ENCODE results near the gene CCL28. TPM values are rescaled to one million over a fixed set of nuclear protein-coding genes. Genes with fewer than 3 reads are reported as not detected.

Gene CCL28
- total and polyA plus RNA-seq, 3 experiments from 2014 or later = 7.5 to 8.6 (median 8.4) TPM

GRCh38 chr5:43401827-43402226, 10.4 kb downstream of the CCL28 start:
- no peak overlapping the region for H3K4me3 ChIP-seq (ENCODE audit: low read length)
- H3K4me1 ChIP-seq (ENCODE audit: insufficient read depth, low read length) = peaks cover 9% of the 10 kb centered on the region
- DNase-seq = no peak
- Mint-ChIP-seq H3K27me3 (peaks cover 4 to 7% of the 10 kb centered on the region in 2 donors), H3K4me3 (no peak overlapping the region), H3K4me1 (peaks cover 11 to 20% (median 17%) of the 10 kb centered on the region in 3 donors), H3K36me3 (peaks cover 0 to 26% (median 1%) of the 10 kb centered on the region in 3 donors), H3K27ac (no peak overlapping the region), H3K9me3 (peaks cover 0 to 31% (median 22%) of the 10 kb centered on the region in 5 donors)
- no peaks in the 10 kb centered on the region for H3K36me3 ChIP-seq (ENCODE audit: insufficient read depth, low read length)
- CTCF ChIA-PET = no interaction called here
- H3K9me3 ChIP-seq (ENCODE audit: low read length) = no peaks in the 10 kb centered on the region
- no peak overlapping the region for H3K27ac ChIP-seq (ENCODE audit: low read depth, low read length)
- no peaks in the 10 kb centered on the region for H3K27me3 ChIP-seq (ENCODE audit: insufficient read depth, low read length, poor library complexity, severe bottlenecking)
- POLR2A ChIA-PET = no interaction called here

GRCh38 chr5:43400082-43400481, 12.1 kb downstream of the CCL28 start:
- CTCF ChIA-PET = no interaction called here
- H3K9me3 Mint-ChIP-seq = peaks cover 0 to 22% (median 12%) of the 10 kb centered on the region in 5 donors
- Histone ChIP-seq H3K27ac (ENCODE audit: low read depth, low read length) (no peak overlapping the region), H3K9me3 (ENCODE audit: low read length) (no peaks in the 10 kb centered on the region), H3K36me3 (ENCODE audit: insufficient read depth, low read length) (no peaks in the 10 kb centered on the region), H3K27me3 (ENCODE audit: insufficient read depth, low read length, poor library complexity, severe bottlenecking) (no peaks in the 10 kb centered on the region), H3K4me1 (ENCODE audit: insufficient read depth, low read length) (peaks cover 13% of the 10 kb centered on the region), H3K4me3 (ENCODE audit: low read length) (no peak overlapping the region)
- no peak overlapping the region for H3K27ac Mint-ChIP-seq
- H3K27me3 Mint-ChIP-seq = peaks cover 4 to 12% of the 10 kb centered on the region in 2 donors
- peaks cover 0 to 19% (median 4%) of the 10 kb centered on the region in 3 donors for H3K36me3 Mint-ChIP-seq
- POLR2A ChIA-PET = no interaction called here
- no peak for DNase-seq
- peaks cover 16 to 36% (median 33%) of the 10 kb centered on the region in 3 donors for H3K4me1 Mint-ChIP-seq
- H3K4me3 Mint-ChIP-seq = peak overlapping the region in 1 of 7 donors; percentile 43

- Histone ChIP-seq H3K9me3 (ENCODE audit: low read length) (no peaks in the 10 kb centered on the region), H3K4me3 (ENCODE audit: low read length) (peak overlapping the region; percentile 82), H3K4me1 (ENCODE audit: insufficient read depth, low read length) (peaks cover 13% of the 10 kb centered on the region), H3K27ac (ENCODE audit: low read depth, low read length) (peak overlapping the region; percentile 48), H3K27me3 (ENCODE audit: insufficient read depth, low read length, poor library complexity, severe bottlenecking) (no peaks in the 10 kb centered on the region), H3K36me3 (ENCODE audit: insufficient read depth, low read length) (no peaks in the 10 kb centered on the region)
- Mint-ChIP-seq H3K4me3 (peak overlapping the region; percentile 90 to 99 (median 96)), H3K27me3 (peaks cover 4 to 7% of the 10 kb centered on the region in 2 donors), H3K27ac (peak overlapping the region; percentile 57 to 98 (median 93)), H3K36me3 (peaks cover 0 to 10% (median 4%) of the 10 kb centered on the region in 3 donors), H3K9me3 (peaks cover 0 to 2% (median 0%) of the 10 kb centered on the region in 5 donors), H3K4me1 (peaks cover 26 to 48% (median 43%) of the 10 kb centered on the region in 3 donors)
- peak; percentile 26 to 74 (median 58) for DNase-seq
- CTCF ChIA-PET = interaction anchor here (0.5 to 1.8 kb wide), 5 partner anchors 8 to 448 kb away, joined by 3 to 8 read pairs (median 4); partner anchors contain the start of gene TMEM267
- POLR2A ChIA-PET = interaction anchor here (0.8 to 1.8 kb wide), 4 partner anchors 84 to 388 kb away, joined by 3 to 21 read pairs (median 8); partner anchors contain the start of genes HMGCS1, NNT and TMEM267
These were observed 15.4 kb downstream of the CCL28 start for GRCh38 chr5:43396762-43397304.

GRCh38 chr5:43390471-43390870, 21.7 kb downstream of the CCL28 start:
- H3K27me3 ChIP-seq (ENCODE audit: insufficient read depth, low read length, poor library complexity, severe bottlenecking) = no peaks in the 10 kb centered on the region
- DNase-seq = no peak
- H3K36me3 Mint-ChIP-seq = peaks cover 0 to 30% (median 18%) of the 10 kb centered on the region in 3 donors
- peaks cover 0 to 2% of the 10 kb centered on the region in 2 donors for H3K27me3 Mint-ChIP-seq
- no peaks in the 10 kb centered on the region for H3K36me3 ChIP-seq (ENCODE audit: insufficient read depth, low read length)
- CTCF ChIA-PET = interaction anchor here (0.8 to 1.9 kb wide), 14 partner anchors 10 to 482 kb away, joined by 3 to 12 read pairs (median 4); partner anchors contain the start of gene TMEM267
- no peak overlapping the region for H3K4me3 ChIP-seq (ENCODE audit: low read length)
- H3K9me3 Mint-ChIP-seq = no peaks in the 10 kb centered on the region
- H3K4me1 Mint-ChIP-seq = peaks cover 16 to 37% (median 32%) of the 10 kb centered on the region in 3 donors
- H3K9me3 ChIP-seq (ENCODE audit: low read length) = no peaks in the 10 kb centered on the region
- no peak overlapping the region for H3K27ac ChIP-seq (ENCODE audit: low read depth, low read length)
- POLR2A ChIA-PET = interaction anchor here (1.0 to 1.4 kb wide), 2 partner anchors 94 to 270 kb away, joined by 3 to 12 read pairs; partner anchors contain the start of genes TMEM267 and ZNF131
- no peak overlapping the region for H3K27ac Mint-ChIP-seq
- H3K4me1 ChIP-seq (ENCODE audit: insufficient read depth, low read length) = no peaks in the 10 kb centered on the region
- H3K4me3 Mint-ChIP-seq = no peak overlapping the region

- Mint-ChIP-seq H3K27ac (peak overlapping the region in 4 of 8 donors; percentile 20 to 48 (median 32)), H3K4me1 (peaks cover 16 to 33% (median 29%) of the 10 kb centered on the region in 3 donors), H3K9me3 (no peaks in the 10 kb centered on the region), H3K4me3 (no peak overlapping the region), H3K27me3 (peaks cover 0 to 2% of the 10 kb centered on the region in 2 donors), H3K36me3 (peaks cover 0 to 32% (median 18%) of the 10 kb centered on the region in 3 donors)
- POLR2A ChIA-PET = interaction anchor here (0.5 to 1.4 kb wide), 3 partner anchors 94 to 269 kb away, joined by 3 to 12 read pairs (median 3); partner anchors contain the start of genes TMEM267 and ZNF131
- H3K27me3 ChIP-seq (ENCODE audit: insufficient read depth, low read length, poor library complexity, severe bottlenecking) = no peaks in the 10 kb centered on the region
- peak; percentile 5 to 57 (median 40) for DNase-seq
- H3K27ac ChIP-seq (ENCODE audit: low read depth, low read length) = no peak overlapping the region
- H3K36me3 ChIP-seq (ENCODE audit: insufficient read depth, low read length) = no peaks in the 10 kb centered on the region
- H3K4me1 ChIP-seq (ENCODE audit: insufficient read depth, low read length) = no peaks in the 10 kb centered on the region
- H3K9me3 ChIP-seq (ENCODE audit: low read length) = no peaks in the 10 kb centered on the region
- no peak overlapping the region for H3K4me3 ChIP-seq (ENCODE audit: low read length)
- CTCF ChIA-PET = interaction anchor here (0.8 to 1.9 kb wide), 14 partner anchors 10 to 481 kb away, joined by 3 to 12 read pairs (median 4); partner anchors contain the start of gene TMEM267
These were observed 22.4 kb downstream of the CCL28 start for GRCh38 chr5:43389679-43390329.

GRCh38 chr5:43386960-43387362, 25.2 kb downstream of the CCL28 start:
- Histone ChIP-seq H3K36me3 (ENCODE audit: insufficient read depth, low read length) (no peaks in the 10 kb centered on the region), H3K27ac (ENCODE audit: low read depth, low read length) (no peak overlapping the region), H3K27me3 (ENCODE audit: insufficient read depth, low read length, poor library complexity, severe bottlenecking) (no peaks in the 10 kb centered on the region), H3K4me3 (ENCODE audit: low read length) (no peak overlapping the region), H3K4me1 (ENCODE audit: insufficient read depth, low read length) (no peaks in the 10 kb centered on the region), H3K9me3 (ENCODE audit: low read length) (no peaks in the 10 kb centered on the region)
- peaks cover 0 to 2% of the 10 kb centered on the region in 2 donors for H3K27me3 Mint-ChIP-seq
- ChIA-PET CTCF (no interaction called here), POLR2A (no interaction called here)
- DNase-seq = no peak
- H3K27ac Mint-ChIP-seq = no peak overlapping the region
- H3K4me1 Mint-ChIP-seq = peaks cover 8 to 30% (median 17%) of the 10 kb centered on the region in 3 donors
- peaks cover 4 to 55% (median 21%) of the 10 kb centered on the region in 3 donors for H3K36me3 Mint-ChIP-seq
- no peak overlapping the region for H3K4me3 Mint-ChIP-seq
- no peaks in the 10 kb centered on the region for H3K9me3 Mint-ChIP-seq

- no peak overlapping the region for H3K4me3 Mint-ChIP-seq
- Histone ChIP-seq H3K4me1 (ENCODE audit: insufficient read depth, low read length) (no peaks in the 10 kb centered on the region), H3K36me3 (ENCODE audit: insufficient read depth, low read length) (no peaks in the 10 kb centered on the region), H3K4me3 (ENCODE audit: low read length) (no peak overlapping the region), H3K9me3 (ENCODE audit: low read length) (no peaks in the 10 kb centered on the region), H3K27me3 (ENCODE audit: insufficient read depth, low read length, poor library complexity, severe bottlenecking) (no peaks in the 10 kb centered on the region), H3K27ac (ENCODE audit: low read depth, low read length) (no peak overlapping the region)
- ChIA-PET CTCF (interaction anchor here (1.8 kb wide), 1 partner anchor 29 kb away, joined by 3 read pairs; no protein-coding TSS in a partner anchor), POLR2A (no interaction called here)
- DNase-seq = no peak
- no peaks in the 10 kb centered on the region for H3K9me3 Mint-ChIP-seq
- peaks cover 17 to 45% (median 29%) of the 10 kb centered on the region in 3 donors for H3K36me3 Mint-ChIP-seq
- no peak overlapping the region for H3K27ac Mint-ChIP-seq
- H3K27me3 Mint-ChIP-seq = no peaks in the 10 kb centered on the region
- no peaks in the 10 kb centered on the region for H3K4me1 Mint-ChIP-seq
These were observed 35.6 kb downstream of the CCL28 start for GRCh38 chr5:43376496-43377140.

Data from CD8-positive, alpha-beta memory T cell (primary cell).